Measurements from ENCODE around the gene SEMA3C. TPM values are rescaled to one million over a fixed set of nuclear protein-coding genes. Genes with fewer than 3 reads are reported as not detected.

The SEMA3C gene
- total RNA-seq, 1 donor from 2014 or later, result 67.8 TPM

GRCh38 chr7:80711531-80711930, 207.3 kb downstream of the SEMA3C start:
- Mint-ChIP-seq H3K4me3 (no peak overlapping the region), H3K4me1 (ENCODE audit: unreplicated experiment) (no peaks in the 10 kb centered on the region), H3K36me3 (no peaks in the 10 kb centered on the region), H3K9me3 (no peaks in the 10 kb centered on the region), H3K27ac (no peak overlapping the region), H3K27me3 (no peaks in the 10 kb centered on the region)
- no peak for DNase-seq (ENCODE audit: extremely low spot score, unreplicated experiment)
- no peak for TF ChIP-seq CTCF (conservative IDR thresholded peaks at IDR 0.05)

- H3K27me3 Mint-ChIP-seq, result no peaks in the 10 kb centered on the region
- H3K4me1 Mint-ChIP-seq (ENCODE audit: unreplicated experiment), result peaks cover 9% of the 10 kb centered on the region
- H3K9me3 Mint-ChIP-seq, result no peaks in the 10 kb centered on the region
- H3K36me3 Mint-ChIP-seq, result no peaks in the 10 kb centered on the region
- no peak for DNase-seq (ENCODE audit: extremely low spot score, unreplicated experiment)
- no peak overlapping the region for H3K4me3 Mint-ChIP-seq
- no peak for TF ChIP-seq CTCF (conservative IDR thresholded peaks at IDR 0.05)
- no peak overlapping the region for H3K27ac Mint-ChIP-seq
Measured at GRCh38 chr7:80708123-80708522, 210.7 kb downstream of the SEMA3C start.

- Mint-ChIP-seq H3K4me3 (no peak overlapping the region), H3K27me3 (peaks cover under 1% of the 10 kb centered on the region), H3K4me1 (ENCODE audit: unreplicated experiment) (peaks cover 9% of the 10 kb centered on the region), H3K27ac (no peak overlapping the region), H3K9me3 (no peaks in the 10 kb centered on the region), H3K36me3 (no peaks in the 10 kb centered on the region)
- no peak for TF ChIP-seq CTCF (conservative IDR thresholded peaks at IDR 0.05)
- DNase-seq (ENCODE audit: extremely low spot score, unreplicated experiment), result no peak
Measured at GRCh38 chr7:80707318-80707717, 211.5 kb downstream of the SEMA3C start.

- DNase-seq (ENCODE audit: extremely low spot score, unreplicated experiment), result no peak
- H3K27me3 Mint-ChIP-seq, result peaks cover 4% of the 10 kb centered on the region
- TF ChIP-seq CTCF (conservative IDR thresholded peaks at IDR 0.05), result no peak
- no peak overlapping the region for H3K4me3 Mint-ChIP-seq
- H3K9me3 Mint-ChIP-seq, result no peaks in the 10 kb centered on the region
- H3K27ac Mint-ChIP-seq, result no peak overlapping the region
- H3K36me3 Mint-ChIP-seq, result no peaks in the 10 kb centered on the region
- H3K4me1 Mint-ChIP-seq (ENCODE audit: unreplicated experiment), result peaks cover 9% of the 10 kb centered on the region
Measured at GRCh38 chr7:80705130-80705781, 213.6 kb downstream of the SEMA3C start.

GRCh38 chr7:80703272-80703671, 215.6 kb downstream of the SEMA3C start:
- TF ChIP-seq CTCF (conservative IDR thresholded peaks at IDR 0.05), result no peak
- Mint-ChIP-seq H3K27ac (no peak overlapping the region), H3K4me1 (ENCODE audit: unreplicated experiment) (peaks cover 19% of the 10 kb centered on the region), H3K27me3 (peaks cover 4% of the 10 kb centered on the region), H3K4me3 (no peak overlapping the region), H3K9me3 (no peaks in the 10 kb centered on the region), H3K36me3 (no peaks in the 10 kb centered on the region)
- DNase-seq (ENCODE audit: extremely low spot score, unreplicated experiment), result no peak
